A549 (cell line): Measurements from ENCODE around the gene RAD51B. TPM values are rescaled to one million over a fixed set of nuclear protein-coding genes. Genes with fewer than 3 reads are reported as not detected.

ENCODE experiments used
- ATAC-seq, 2 experiments: fragments of 200-7000 bp in 1 of 2; fragments of >200 bp in 1 of 2; cut with Nextera tagmentation in 1 of 2; cut with Tn5 transposase in 1 of 2; 3 replicates each; pipeline versions ENCODE4 v1.8.0 to v1.9.1; 2018 to 2020; ENCODE audit warnings: mild to moderate bottlenecking in 1 of 2, moderate library complexity in 1 of 2
- CTCF ChIA-PET: fragments of 300-600 bp; sonication (Branson Sonifier 250); formaldehyde crosslinking; extraction: SDS; loops from one replicate; lab custom pipeline; 2021; ENCODE audit warnings: antibody characterized with exemption, inconsistent platforms; lab: Yijun Ruan, JAX
- POLR2A ChIA-PET: fragments of 350-600 bp; formaldehyde crosslinking; extraction: SDS; loops from one replicate; lab custom pipeline; 2021; ENCODE audit warnings: antibody characterized with exemption, inconsistent platforms; lab: Yijun Ruan, JAX
- DNase-seq, 2 experiments: peaks; one replicate each; pipeline versions ENCODE4 v3.0.0 to v3.0.0-alpha.2; 2011 to 2016; ENCODE audit warnings: low read depth in 1 of 2, low spot score in 1 of 2
- FAIRE-seq: peaks from 2 replicates; lab custom pipeline; 2011; peaks lifted over from hg19 to GRCh38; lab: Jason Lieb, UNC
- H3K27ac ChIP-seq, 2 experiments: fragments of >200 bp; sonication (Bioruptor Twin); formaldehyde crosslinking; 3 replicates each; pipeline ENCODE4 v1.5.1; 2016 to 2017
- H3K4me1 ChIP-seq: fragments of >200 bp; sonication (Bioruptor Twin); formaldehyde crosslinking; 3 replicates; pipeline ENCODE4 v1.6.1; 2016
- H3K4me2 ChIP-seq: fragments of >200 bp; sonication (Bioruptor Twin); formaldehyde crosslinking; 3 replicates; pipeline ENCODE4 v1.6.1; 2016
- H3K4me3 ChIP-seq: fragments of >200 bp; sonication (Bioruptor Twin); formaldehyde crosslinking; 3 replicates; pipeline ENCODE4 v1.5.1; 2016
- H3K9me3 ChIP-seq: fragments of >200 bp; sonication (Bioruptor Twin); formaldehyde crosslinking; 3 replicates; pipeline ENCODE4 v1.6.1; 2016
- CBX8 ChIP-seq: fragments of 200-600 bp; sonication (generic); IDR thresholded peaks from 2 replicates; pipeline ENCODE4 v1.6.1; 2016
- CEBPB ChIP-seq, 2 experiments: fragments of >200 bp in 1 of 2; sonication (Bioruptor Twin) in 1 of 2; formaldehyde crosslinking in 1 of 2; IDR thresholded peaks; 2 replicates each; pipeline ENCODE4 v1.6.1; 2012 to 2016
- EHF ChIP-seq: fragments of 250-450 bp; sonication (Bioruptor Pico); IDR thresholded peaks from 2 replicates; pipeline ENCODE4 v1.5.0; 2020; ENCODE audit warnings: mild to moderate bottlenecking
- FOSL2 ChIP-seq, 2 experiments: fragments of 450-650 bp in 1 of 2; fragments of >200 bp in 1 of 2; sonication (Bioruptor Twin) in 1 of 2; formaldehyde crosslinking; IDR thresholded peaks; 2 replicates each; pipeline versions ENCODE4 v1.5.0 to v1.6.1; 2016 to 2020; ENCODE audit warnings: mild to moderate bottlenecking in 1 of 2, moderate library complexity in 1 of 2
- FOXS1 ChIP-seq: fragments of 250-450 bp; sonication (Bioruptor Pico); IDR thresholded peaks from 2 replicates; pipeline ENCODE4 v1.5.0; 2020; ENCODE audit warnings: mild to moderate bottlenecking, moderate library complexity
- HDAC2 ChIP-seq: fragments of 200-600 bp; sonication (generic); IDR thresholded peaks from 2 replicates; pipeline ENCODE4 v1.6.1; 2016
- HEYL ChIP-seq: fragments of 250-450 bp; sonication (Bioruptor Pico); IDR thresholded peaks from 2 replicates; pipeline ENCODE4 v1.8.0; 2021; ENCODE audit warnings: mild to moderate bottlenecking, moderate library complexity
- HOXB13 ChIP-seq: fragments of 250-450 bp; sonication (Bioruptor Pico); IDR thresholded peaks from 2 replicates; pipeline ENCODE4 v1.5.0; 2020; ENCODE audit warnings: low read depth, mild to moderate bottlenecking, moderate library complexity
- JUNB ChIP-seq: fragments of >200 bp; sonication (Bioruptor Twin); formaldehyde crosslinking; IDR thresholded peaks from 2 replicates; pipeline ENCODE4 v1.6.1; 2016
- KDM5A ChIP-seq: fragments of 200-600 bp; sonication (generic); IDR thresholded peaks from 2 replicates; pipeline ENCODE4 v1.6.1; 2016; ENCODE audit warnings: antibody characterized with exemption, mild to moderate bottlenecking
- MAZ ChIP-seq: fragments of 150-350 bp; IDR thresholded peaks from 2 replicates; pipeline ENCODE4 v1.6.1; 2014; ENCODE audit warnings: antibody characterized with exemption, low read depth, low read length, borderline replicate concordance
- NPAS2 ChIP-seq: fragments of 250-450 bp; sonication (Bioruptor Pico); IDR thresholded peaks from 2 replicates; pipeline ENCODE4 v1.8.0; 2022; ENCODE audit warnings: mild to moderate bottlenecking, moderate library complexity, borderline replicate concordance
- NR3C1 ChIP-seq: fragments of >200 bp; sonication (Bioruptor Twin); formaldehyde crosslinking; IDR thresholded peaks from 3 replicates; pipeline ENCODE4 v1.6.1; 2017
- SMC3 ChIP-seq: fragments of >200 bp; sonication (Bioruptor Twin); formaldehyde crosslinking; IDR thresholded peaks from 3 replicates; pipeline ENCODE4 v1.6.1; 2018; ENCODE audit warnings: inconsistent platforms
- SREBF2 ChIP-seq: fragments of 450-650 bp; IDR thresholded peaks from 2 replicates; pipeline ENCODE4 v1.6.1; 2014; ENCODE audit warnings: mild to moderate bottlenecking, moderate library complexity
- TFCP2L1 ChIP-seq: fragments of 250-450 bp; sonication (Bioruptor Pico); IDR thresholded peaks from 2 replicates; pipeline ENCODE4 v1.5.0; 2021; ENCODE audit warnings: mild to moderate bottlenecking
- ZFP36 ChIP-seq: fragments of 450-650 bp; IDR thresholded peaks from 2 replicates; pipeline ENCODE4 v1.6.1; 2014; ENCODE audit warnings: borderline replicate concordance; ENCODE audit not compliant: partially characterized antibody
- WGBS: methylation state at CpG from one replicate; pipeline ENCODE4 v1.1.6; 2017; ENCODE audit errors: missing lambda C conversion rate; 5-methylcytosine and 5-hydroxymethylcytosine counted together
- polyA plus RNA-seq, 4 experiments: library from polyadenylated mRNA; depleted of rRNA in 3 of 4; stranded (reverse); fragments of >200 nt; fragmentation: RNase III in 1 of 4; extraction: RNeasy Plus Mini Kit Qiagen cat#74134 plus additional on column Dnase treatment in 1 of 4; gene quantifications; 2 replicates in 3 of 4; 3 replicates in 1 of 4; pipeline ENCODE4 v1.2.3, GENCODE V29; 2011 to 2017
- TF ChIP-seq, protein P1 (sequence below): fragments of 250-450 bp; sonication (Bioruptor Pico); IDR thresholded peaks from 2 replicates; pipeline ENCODE4 v1.5.0; 2021; ENCODE audit warnings: mild to moderate bottlenecking, moderate library complexity, borderline replicate concordance
- TF ChIP-seq, protein P2 (sequence below): fragments of 200-600 bp; sonication (generic); IDR thresholded peaks from 2 replicates; pipeline ENCODE4 v1.6.1; 2016; ENCODE audit warnings: antibody characterized with exemption, mild to moderate bottlenecking, moderate library complexity
- TF ChIP-seq, protein P3 (sequence below): fragments of >200 bp; sonication (Bioruptor Twin); formaldehyde crosslinking; IDR thresholded peaks from 3 replicates; pipeline ENCODE4 v1.6.1; 2016

Gene RAD51B
- polyA plus RNA-seq, 2 of the 4 experiments (the other 2 are of a cell fraction) = 7.2 to 10.8 TPM

DNA sequence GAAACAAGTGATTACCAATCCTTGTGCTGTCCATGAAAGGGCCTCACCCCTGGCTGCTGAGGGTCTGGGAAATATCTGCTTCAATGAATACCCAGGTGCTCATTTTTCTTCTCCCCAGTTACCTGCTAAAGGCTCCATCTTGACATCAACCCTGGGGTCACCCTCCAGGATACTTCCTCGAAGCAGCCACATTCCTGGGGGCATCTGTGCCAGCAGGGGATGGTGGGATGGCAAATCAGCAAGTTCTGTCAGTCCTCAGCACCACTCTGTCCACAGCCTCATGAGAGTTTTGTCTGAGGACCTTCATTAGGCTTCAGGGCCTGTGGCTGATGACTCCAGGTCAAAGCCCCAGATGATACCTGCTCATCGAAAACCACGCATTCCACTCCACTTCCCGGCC lies 848.4 kb downstream of the RAD51B start:
- H3K9me3 ChIP-seq = no peaks in the 10 kb centered on the region
- ATAC-seq (no peak), DNase-seq (no peak), FAIRE-seq (no peak)
- WGBS = 86% methylated on average over 4 of the region's 4 CpGs
- no peak overlapping the region for H3K4me3 ChIP-seq
- peaks cover 5% of the 10 kb centered on the region; the same call in 1 of the 3 replicates for H3K4me1 ChIP-seq
- H3K4me2 ChIP-seq = no peak overlapping the region
- ChIA-PET CTCF (interaction anchor here (0.9 to 1.4 kb wide), 2 partner anchors 42 to 43 kb away, joined by 3 to 4 read pairs; no protein-coding TSS in a partner anchor), POLR2A (no interaction called here)
- peak overlapping the region in 1 of 2 experiments; percentile 46; a peak in 2 of 6 replicates for H3K27ac ChIP-seq
- TF ChIP-seq FOSL2 (IDR thresholded peaks at IDR 0.05) (no peak), FOSL2 (CRISPR knock-in tag; IDR thresholded peaks at IDR 0.05) (no peak), SMC3 (no peak), HEYL (CRISPR knock-in tag) (no peak), TFCP2L1 (CRISPR knock-in tag) (no peak)
- TF ChIP-seq, protein P1, sequence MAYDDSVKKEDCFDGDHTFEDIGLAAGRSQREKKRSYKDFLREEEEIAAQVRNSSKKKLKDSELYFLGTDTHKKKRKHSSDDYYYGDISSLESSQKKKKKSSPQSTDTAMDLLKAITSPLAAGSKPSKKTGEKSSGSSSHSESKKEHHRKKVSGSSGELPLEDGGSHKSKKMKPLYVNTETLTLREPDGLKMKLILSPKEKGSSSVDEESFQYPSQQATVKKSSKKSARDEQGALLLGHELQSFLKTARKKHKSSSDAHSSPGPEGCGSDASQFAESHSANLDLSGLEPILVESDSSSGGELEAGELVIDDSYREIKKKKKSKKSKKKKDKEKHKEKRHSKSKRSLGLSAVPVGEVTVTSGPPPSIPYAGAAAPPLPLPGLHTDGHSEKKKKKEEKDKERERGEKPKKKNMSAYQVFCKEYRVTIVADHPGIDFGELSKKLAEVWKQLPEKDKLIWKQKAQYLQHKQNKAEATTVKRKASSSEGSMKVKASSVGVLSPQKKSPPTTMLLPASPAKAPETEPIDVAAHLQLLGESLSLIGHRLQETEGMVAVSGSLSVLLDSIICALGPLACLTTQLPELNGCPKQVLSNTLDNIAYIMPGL (CRISPR knock-in tag) = no peak
- TF ChIP-seq, all 56 proteins: peak for 0

DNA sequence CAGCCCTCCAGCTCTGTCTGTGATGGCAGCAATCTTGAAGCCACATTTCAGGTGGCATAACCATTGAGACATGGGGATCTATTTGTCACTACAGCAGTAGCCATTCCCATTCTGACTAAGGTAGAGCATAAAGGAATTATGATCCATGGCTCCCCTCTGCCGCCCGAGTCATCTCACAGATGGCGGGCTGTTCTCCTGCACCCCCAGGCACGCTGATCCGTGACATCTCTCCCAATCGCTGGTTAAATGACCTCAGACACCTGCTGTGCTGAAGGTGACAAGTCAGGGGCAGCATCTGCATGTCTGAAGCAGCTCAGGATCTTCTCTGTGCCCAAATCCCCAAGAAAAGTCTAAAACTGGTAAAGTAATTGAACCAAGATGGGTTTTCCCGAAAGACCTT lies 849.0 kb downstream of the RAD51B start:
- Histone ChIP-seq H3K4me3 (no peak overlapping the region), H3K27ac (peak overlapping the region in 1 of 2 experiments; percentile 46; a peak in 2 of 6 replicates), H3K9me3 (no peaks in the 10 kb centered on the region), H3K4me2 (no peak overlapping the region), H3K4me1 (peaks cover 6% of the 10 kb centered on the region; the same call in 1 of the 3 replicates)
- TF ChIP-seq FOSL2 (IDR thresholded peaks at IDR 0.05) (no peak), FOSL2 (CRISPR knock-in tag; IDR thresholded peaks at IDR 0.05) (no peak), NR3C1 (no peak), NPAS2 (CRISPR knock-in tag) (no peak), HDAC2 (no peak), CBX8 (no peak), CEBPB (IDR thresholded peaks at IDR 0.05) (no peak)
- TF ChIP-seq, protein P2, sequence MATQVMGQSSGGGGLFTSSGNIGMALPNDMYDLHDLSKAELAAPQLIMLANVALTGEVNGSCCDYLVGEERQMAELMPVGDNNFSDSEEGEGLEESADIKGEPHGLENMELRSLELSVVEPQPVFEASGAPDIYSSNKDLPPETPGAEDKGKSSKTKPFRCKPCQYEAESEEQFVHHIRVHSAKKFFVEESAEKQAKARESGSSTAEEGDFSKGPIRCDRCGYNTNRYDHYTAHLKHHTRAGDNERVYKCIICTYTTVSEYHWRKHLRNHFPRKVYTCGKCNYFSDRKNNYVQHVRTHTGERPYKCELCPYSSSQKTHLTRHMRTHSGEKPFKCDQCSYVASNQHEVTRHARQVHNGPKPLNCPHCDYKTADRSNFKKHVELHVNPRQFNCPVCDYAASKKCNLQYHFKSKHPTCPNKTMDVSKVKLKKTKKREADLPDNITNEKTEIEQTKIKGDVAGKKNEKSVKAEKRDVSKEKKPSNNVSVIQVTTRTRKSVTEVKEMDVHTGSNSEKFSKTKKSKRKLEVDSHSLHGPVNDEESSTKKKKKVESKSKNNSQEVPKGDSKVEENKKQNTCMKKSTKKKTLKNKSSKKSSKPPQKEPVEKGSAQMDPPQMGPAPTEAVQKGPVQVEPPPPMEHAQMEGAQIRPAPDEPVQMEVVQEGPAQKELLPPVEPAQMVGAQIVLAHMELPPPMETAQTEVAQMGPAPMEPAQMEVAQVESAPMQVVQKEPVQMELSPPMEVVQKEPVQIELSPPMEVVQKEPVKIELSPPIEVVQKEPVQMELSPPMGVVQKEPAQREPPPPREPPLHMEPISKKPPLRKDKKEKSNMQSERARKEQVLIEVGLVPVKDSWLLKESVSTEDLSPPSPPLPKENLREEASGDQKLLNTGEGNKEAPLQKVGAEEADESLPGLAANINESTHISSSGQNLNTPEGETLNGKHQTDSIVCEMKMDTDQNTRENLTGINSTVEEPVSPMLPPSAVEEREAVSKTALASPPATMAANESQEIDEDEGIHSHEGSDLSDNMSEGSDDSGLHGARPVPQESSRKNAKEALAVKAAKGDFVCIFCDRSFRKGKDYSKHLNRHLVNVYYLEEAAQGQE = no peak
- TF ChIP-seq, protein P3, sequence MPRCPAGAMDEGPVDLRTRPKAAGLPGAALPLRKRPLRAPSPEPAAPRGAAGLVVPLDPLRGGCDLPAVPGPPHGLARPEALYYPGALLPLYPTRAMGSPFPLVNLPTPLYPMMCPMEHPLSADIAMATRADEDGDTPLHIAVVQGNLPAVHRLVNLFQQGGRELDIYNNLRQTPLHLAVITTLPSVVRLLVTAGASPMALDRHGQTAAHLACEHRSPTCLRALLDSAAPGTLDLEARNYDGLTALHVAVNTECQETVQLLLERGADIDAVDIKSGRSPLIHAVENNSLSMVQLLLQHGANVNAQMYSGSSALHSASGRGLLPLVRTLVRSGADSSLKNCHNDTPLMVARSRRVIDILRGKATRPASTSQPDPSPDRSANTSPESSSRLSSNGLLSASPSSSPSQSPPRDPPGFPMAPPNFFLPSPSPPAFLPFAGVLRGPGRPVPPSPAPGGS = no peak
- 86% methylated on average over 7 of the region's 7 CpGs for WGBS
- CTCF ChIA-PET = interaction anchor here (0.9 to 1.4 kb wide), 2 partner anchors 42 to 43 kb away, joined by 3 to 4 read pairs; no protein-coding TSS in a partner anchor
- POLR2A ChIA-PET = interaction anchor here (0.6 kb wide), 1 partner anchor 14 kb away, joined by 4 read pairs; no protein-coding TSS in a partner anchor
- FAIRE-seq (no peak), DNase-seq (no peak), ATAC-seq (no peak)

DNA sequence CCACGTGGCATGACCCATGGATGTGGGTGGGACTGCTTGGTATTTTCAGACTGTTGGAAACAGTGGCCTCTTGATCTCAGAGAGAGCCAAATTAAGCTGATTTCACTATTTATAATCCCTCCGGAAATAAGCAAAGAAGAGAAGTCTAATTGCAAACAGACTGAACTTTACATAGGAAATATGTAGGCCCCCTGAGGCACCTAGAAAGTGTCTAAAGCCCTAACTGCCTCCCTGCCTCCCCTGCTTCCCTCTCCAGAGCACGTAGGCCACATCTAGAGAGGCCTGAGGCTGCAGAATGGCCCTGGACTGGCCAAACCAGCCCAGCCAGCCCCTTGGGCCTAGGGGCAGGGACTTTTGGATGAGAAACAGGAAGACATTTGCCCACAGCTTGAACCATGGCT lies 849.5 kb downstream of the RAD51B start:
- TF ChIP-seq SREBF2 = no peak
- no peak for TF ChIP-seq HOXB13 (CRISPR knock-in tag)
- TF ChIP-seq KDM5A = no peak
- TF ChIP-seq CBX8 = no peak
- no peak for TF ChIP-seq ZFP36
- TF ChIP-seq MAZ = no peak
- no peak for TF ChIP-seq NPAS2 (CRISPR knock-in tag)
- no peak for TF ChIP-seq NR3C1
- no peak for TF ChIP-seq JUNB
- no peak for TF ChIP-seq EHF
- no peak for TF ChIP-seq FOXS1 (CRISPR knock-in tag)
- TF ChIP-seq, protein P1 (CRISPR knock-in tag) = no peak
- Histone ChIP-seq H3K4me3 (no peak overlapping the region), H3K9me3 (no peaks in the 10 kb centered on the region), H3K4me1 (peaks cover 6% of the 10 kb centered on the region; the same call in 1 of the 3 replicates), H3K4me2 (no peak overlapping the region), H3K27ac (peak overlapping the region in 1 of 2 experiments; percentile 51; a peak in 2 of 6 replicates)
- WGBS = 95% methylated on average over 3 of the region's 3 CpGs
- no peak for ATAC-seq
- ChIA-PET CTCF (interaction anchor here (0.8 to 1.4 kb wide), 2 partner anchors 12 to 43 kb away, joined by 4 read pairs; no protein-coding TSS in a partner anchor), POLR2A (interaction anchor here (0.6 kb wide), 1 partner anchor 14 kb away, joined by 4 read pairs; no protein-coding TSS in a partner anchor)
- no peak for DNase-seq
- FAIRE-seq = no peak
